ENCODE results near the gene B4GALT7.

B4GALT7 gene

DNA sequence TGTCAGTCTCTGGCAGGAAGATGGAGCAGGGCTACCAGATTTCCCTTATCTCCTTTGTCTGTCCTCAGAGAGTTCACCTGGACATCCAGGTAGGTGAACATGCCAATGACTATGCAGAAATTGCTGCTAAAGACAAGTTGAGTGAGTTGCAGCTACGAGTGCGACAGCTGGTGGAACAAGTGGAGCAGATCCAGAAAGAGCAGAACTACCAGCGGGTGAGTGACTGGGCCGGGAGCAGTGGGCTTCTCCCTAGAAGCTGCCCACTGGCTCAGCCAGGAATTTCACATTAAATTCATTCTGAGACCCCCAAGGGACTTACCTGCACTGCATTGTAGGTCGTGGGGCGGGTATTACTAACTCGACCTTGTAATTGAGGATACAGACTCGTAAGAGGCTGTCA is 5.9 kb upstream of the B4GALT7 start:
- DNase-seq, result no peak

GRCh38 chr5:177595026-177595585 is 4.8 kb upstream of the B4GALT7 start:
- DNase-seq, result no peak

GRCh38 chr5:177595991-177596774 is 3.7 kb upstream of the B4GALT7 start:
- no peak for DNase-seq

GRCh38 chr5:177596775-177597238 is 3.1 kb upstream of the B4GALT7 start:
- DNase-seq, result no peak

- no peak for DNase-seq
These were observed 1.5 kb upstream of the B4GALT7 start for GRCh38 chr5:177598477-177598876.

- DNase-seq, result no peak
These were observed 631 bp downstream of the B4GALT7 start for GRCh38 chr5:177600508-177601018.

DNA sequence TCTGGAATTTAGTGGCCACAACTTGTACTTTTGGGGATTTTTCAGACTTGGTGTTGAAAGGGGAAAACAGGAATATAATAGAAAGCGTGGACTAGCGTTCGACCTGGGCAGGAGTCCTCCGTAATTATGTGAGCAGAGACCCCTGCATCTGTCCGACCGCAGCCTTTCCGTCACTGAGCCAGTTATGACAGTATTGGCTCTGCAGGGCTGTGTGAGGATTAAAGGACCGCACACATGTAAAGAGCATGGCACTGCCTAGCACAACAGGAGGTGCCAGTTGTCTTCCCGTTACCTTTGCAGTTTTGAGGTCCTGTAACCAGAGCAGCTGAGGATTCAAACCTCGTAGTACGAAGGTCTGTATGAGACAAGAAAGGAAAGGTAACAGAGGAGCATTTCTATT is 1.2 kb downstream of the B4GALT7 start:
- DNase-seq, result no peak

GRCh38 chr5:177601577-177602457 is 1.9 kb downstream of the B4GALT7 start:
- no peak for DNase-seq

GRCh38 chr5:177602458-177602830 is 2.5 kb downstream of the B4GALT7 start:
- no peak for DNase-seq

GRCh38 chr5:177603631-177604030 is 3.7 kb downstream of the B4GALT7 start:
- DNase-seq, result no peak

GRCh38 chr5:177604116-177604521 is 4.2 kb downstream of the B4GALT7 start:
- no peak for DNase-seq

GRCh38 chr5:177604656-177605055 is 4.7 kb downstream of the B4GALT7 start:
- no peak for DNase-seq

DNA sequence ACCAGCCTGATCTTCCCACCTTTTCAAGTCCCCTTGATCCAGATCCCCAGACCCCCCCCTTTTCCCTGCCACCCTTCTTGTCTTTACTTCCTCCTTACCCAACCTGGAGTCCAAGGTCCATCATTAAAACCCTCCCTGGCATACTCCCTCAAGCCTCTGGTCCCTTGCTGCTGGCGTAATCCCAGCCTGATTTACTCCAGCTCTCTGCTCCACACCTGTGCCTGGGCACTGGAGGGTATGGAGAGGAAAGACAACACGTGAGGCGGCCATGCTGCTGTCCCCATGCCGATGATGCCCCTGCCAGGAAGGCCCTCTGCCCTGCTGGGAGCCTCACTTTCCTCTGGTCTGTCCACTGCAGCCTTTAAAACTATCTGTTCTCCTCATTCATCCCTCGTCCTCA is 5.1 kb downstream of the B4GALT7 start:
- DNase-seq, result no peak

- DNase-seq, result no peak
These were observed 5.7 kb downstream of the B4GALT7 start for GRCh38 chr5:177605667-177606066.

DNA sequence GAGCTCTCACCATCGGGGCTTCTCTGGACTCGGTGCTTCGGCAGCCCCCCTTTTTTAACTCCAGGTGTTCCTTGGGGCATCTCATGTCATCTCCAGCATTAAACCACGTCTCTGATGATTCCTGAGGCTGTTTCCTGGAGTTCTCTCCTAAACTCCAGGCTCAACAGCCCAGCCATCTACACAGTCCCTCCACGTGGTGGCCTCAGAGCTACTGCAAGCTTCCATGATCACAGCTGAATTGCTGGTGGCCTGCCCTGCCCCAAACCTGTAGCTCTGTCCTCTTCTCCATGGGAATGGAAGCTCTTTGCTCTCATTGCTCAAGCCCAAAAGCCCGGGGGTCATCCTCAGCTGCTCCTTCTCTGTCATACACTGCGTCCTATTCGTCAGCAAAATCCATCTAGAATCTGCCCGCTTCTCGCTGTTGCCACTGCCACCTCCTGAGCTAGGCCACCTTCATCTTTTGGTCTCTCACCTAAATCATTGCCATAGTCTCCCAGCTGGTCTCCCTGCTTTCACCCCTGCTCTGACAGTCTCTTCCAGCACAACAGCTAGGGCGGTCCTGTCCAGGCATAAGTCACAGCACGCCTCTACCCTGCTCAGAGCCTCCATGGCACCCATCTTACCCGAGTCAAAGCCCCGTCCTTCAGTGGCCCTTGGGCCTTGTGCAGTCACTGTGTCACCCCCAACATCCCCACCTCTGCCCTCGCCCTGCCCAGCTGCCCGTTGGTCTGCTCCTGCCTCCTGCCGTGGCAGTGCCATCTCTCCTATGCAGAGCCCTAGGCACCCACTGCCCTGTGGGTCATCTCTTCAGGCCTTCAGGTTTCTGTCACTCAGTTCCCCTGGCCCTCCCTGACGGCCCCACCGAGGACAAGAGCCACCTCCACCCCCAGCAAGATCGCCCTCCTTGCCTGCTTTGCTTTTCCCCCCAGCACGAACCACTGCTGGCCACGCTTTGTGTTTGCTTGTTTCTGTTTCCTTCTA is 6.4 kb downstream of the B4GALT7 start:
- no peak for DNase-seq

- no peak for DNase-seq
These were observed 7.2 kb downstream of the B4GALT7 start for GRCh38 chr5:177607115-177607451.

- peak in 1 of 2 experiments; percentile 42 for DNase-seq
These were observed 7.7 kb downstream of the B4GALT7 start for GRCh38 chr5:177607452-177608192.

- no peak for DNase-seq
These were observed 8.5 kb downstream of the B4GALT7 start for GRCh38 chr5:177608243-177609075.

DNA sequence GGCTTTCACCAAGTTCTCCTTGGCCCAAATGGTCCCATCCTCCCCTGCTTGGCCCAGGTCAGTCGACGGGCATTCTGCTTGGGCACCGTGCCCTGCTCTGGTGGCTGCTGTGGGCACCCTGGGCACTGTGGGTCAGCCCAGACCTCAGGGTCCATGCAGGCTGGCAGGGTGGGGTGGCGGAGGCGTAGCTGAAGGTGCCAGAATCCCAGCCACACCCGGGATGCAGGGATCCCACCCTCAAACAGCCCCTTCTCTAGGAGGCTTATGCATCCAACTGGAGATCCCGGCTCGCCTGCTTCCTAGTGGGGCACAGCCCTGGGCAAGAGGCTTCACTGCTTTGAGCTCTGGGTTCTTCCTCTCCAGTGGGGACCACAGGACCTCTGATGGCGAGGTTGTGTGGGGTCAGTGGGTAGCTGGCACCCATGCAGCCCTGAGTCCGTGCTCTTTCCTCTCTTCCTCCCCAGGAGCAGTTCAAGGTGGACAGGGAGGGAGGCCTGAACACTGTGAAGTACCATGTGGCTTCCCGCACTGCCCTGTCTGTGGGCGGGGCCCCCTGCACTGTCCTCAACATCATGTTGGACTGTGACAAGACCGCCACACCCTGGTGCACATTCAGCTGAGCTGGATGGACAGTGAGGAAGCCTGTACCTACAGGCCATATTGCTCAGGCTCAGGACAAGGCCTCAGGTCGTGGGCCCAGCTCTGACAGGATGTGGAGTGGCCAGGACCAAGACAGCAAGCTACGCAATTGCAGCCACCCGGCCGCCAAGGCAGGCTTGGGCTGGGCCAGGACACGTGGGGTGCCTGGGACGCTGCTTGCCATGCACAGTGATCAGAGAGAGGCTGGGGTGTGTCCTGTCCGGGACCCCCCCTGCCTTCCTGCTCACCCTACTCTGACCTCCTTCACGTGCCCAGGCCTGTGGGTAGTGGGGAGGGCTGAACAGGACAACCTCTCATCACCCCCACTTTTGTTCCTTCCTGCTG is 9.4 kb downstream of the B4GALT7 start:
- DNase-seq, result no peak

All from cerebellar nuclear complex (tissue), 1 donor.